Measurements from ENCODE around the gene TTYH3. TPM values are rescaled to one million over a fixed set of nuclear protein-coding genes. Genes with fewer than 3 reads are reported as not detected.

The TTYH3 gene
- total and polyA plus RNA-seq, 2 of the 13 experiments (the other 11 are each of a cell fraction or from before 2014, with no cell fraction given), result 26.3 to 50.0 TPM

DNA sequence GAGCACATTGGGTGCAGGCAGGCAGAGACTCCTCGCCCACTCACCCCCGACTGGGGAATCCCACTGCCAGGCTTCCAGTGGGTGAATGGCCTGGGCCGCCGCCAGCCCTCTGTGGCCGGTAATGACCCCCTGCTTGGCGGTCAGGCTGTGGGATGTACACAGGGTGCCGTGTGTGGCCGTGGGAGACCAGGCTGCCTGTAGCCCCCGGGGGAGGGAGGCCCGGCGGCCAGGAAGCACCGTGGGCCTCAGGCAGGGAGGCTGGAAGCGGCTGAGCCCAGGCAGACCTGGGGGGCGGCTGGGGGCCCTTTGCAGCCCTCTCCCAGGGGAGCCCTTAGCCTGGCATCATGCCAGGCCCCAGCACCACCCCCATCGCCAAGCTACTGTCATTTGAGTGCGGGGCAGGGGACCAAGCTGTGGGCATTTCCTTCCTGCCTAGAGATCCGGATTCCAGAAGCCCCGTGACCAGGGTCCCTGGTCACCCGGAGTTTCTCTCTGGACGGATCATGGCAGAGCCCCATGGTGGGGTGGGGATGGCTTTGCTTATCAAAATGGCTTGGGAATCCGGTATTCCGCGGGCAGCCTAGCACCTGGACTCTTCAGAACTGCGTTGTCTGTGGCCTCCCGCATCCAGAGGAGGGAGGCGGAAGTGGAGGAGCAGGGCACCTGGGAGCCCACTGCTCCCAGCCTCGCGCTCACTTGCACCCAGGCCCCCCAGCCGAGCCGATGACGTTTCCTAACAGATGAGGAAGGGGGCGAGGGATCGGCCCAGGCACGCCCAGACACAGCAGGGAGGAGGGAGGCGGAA is 1.1 kb downstream of the TTYH3 start (continued):
- TF ChIP-seq, protein P1, sequence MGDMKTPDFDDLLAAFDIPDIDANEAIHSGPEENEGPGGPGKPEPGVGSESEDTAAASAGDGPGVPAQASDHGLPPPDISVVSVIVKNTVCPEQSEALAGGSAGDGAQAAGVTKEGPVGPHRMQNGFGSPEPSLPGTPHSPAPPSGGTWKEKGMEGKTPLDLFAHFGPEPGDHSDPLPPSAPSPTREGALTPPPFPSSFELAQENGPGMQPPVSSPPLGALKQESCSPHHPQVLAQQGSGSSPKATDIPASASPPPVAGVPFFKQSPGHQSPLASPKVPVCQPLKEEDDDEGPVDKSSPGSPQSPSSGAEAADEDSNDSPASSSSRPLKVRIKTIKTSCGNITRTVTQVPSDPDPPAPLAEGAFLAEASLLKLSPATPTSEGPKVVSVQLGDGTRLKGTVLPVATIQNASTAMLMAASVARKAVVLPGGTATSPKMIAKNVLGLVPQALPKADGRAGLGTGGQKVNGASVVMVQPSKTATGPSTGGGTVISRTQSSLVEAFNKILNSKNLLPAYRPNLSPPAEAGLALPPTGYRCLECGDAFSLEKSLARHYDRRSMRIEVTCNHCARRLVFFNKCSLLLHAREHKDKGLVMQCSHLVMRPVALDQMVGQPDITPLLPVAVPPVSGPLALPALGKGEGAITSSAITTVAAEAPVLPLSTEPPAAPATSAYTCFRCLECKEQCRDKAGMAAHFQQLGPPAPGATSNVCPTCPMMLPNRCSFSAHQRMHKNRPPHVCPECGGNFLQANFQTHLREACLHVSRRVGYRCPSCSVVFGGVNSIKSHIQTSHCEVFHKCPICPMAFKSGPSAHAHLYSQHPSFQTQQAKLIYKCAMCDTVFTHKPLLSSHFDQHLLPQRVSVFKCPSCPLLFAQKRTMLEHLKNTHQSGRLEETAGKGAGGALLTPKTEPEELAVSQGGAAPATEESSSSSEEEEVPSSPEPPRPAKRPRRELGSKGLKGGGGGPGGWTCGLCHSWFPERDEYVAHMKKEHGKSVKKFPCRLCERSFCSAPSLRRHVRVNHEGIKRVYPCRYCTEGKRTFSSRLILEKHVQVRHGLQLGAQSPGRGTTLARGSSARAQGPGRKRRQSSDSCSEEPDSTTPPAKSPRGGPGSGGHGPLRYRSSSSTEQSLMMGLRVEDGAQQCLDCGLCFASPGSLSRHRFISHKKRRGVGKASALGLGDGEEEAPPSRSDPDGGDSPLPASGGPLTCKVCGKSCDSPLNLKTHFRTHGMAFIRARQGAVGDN (CRISPR knock-in tag; IDR thresholded peaks at IDR 0.05), result peak; percentile 78
- TF ChIP-seq, protein P2, sequence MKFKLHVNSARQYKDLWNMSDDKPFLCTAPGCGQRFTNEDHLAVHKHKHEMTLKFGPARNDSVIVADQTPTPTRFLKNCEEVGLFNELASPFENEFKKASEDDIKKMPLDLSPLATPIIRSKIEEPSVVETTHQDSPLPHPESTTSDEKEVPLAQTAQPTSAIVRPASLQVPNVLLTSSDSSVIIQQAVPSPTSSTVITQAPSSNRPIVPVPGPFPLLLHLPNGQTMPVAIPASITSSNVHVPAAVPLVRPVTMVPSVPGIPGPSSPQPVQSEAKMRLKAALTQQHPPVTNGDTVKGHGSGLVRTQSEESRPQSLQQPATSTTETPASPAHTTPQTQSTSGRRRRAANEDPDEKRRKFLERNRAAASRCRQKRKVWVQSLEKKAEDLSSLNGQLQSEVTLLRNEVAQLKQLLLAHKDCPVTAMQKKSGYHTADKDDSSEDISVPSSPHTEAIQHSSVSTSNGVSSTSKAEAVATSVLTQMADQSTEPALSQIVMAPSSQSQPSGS (CRISPR knock-in tag; IDR thresholded peaks at IDR 0.05), result no peak
- 0 out of 2 replicates have a peak, but pooled peaks have one; percentile 54 for TF ChIP-seq TAF1 (CRISPR knock-in tag; IDR thresholded peaks at IDR 0.05)
- 0 out of 2 replicates have a peak, but pooled peaks have one; percentile 48 for TF ChIP-seq ZNF564 (CRISPR knock-in tag; IDR thresholded peaks at IDR 0.05)
- TF ChIP-seq GABPA (IDR thresholded peaks at IDR 0.05; ENCODE audit: low read depth, low read length), result no peak
- peak; percentile 26; the same call in 1 of the 2 replicates for TF ChIP-seq GABPA (CRISPR knock-in tag; IDR thresholded peaks at IDR 0.05; ENCODE audit: low read depth)
- TF ChIP-seq GABPB1 (CRISPR knock-in tag; IDR thresholded peaks at IDR 0.05), result peak; percentile 40
- 0 out of 2 replicates have a peak, but pooled peaks have one; percentile 39 for TF ChIP-seq CCDC6 (CRISPR knock-in tag; IDR thresholded peaks at IDR 0.05)
- no peak for TF ChIP-seq TAF15 (IDR thresholded peaks at IDR 0.05; ENCODE audit: low read depth, low read length, poor library complexity, severe bottlenecking)
- TF ChIP-seq HNRNPL (IDR thresholded peaks at IDR 0.05; ENCODE audit: low read depth, low read length), result peak; percentile 70; the same call in 1 of the 2 replicates
- no peak for TF ChIP-seq NFKBIZ (CRISPR knock-in tag; IDR thresholded peaks at IDR 0.05)
- TF ChIP-seq LCORL (IDR thresholded peaks at IDR 0.05), result peak; percentile 70; the same call in 1 of the 2 replicates
- peak; percentile 49 for TF ChIP-seq LCORL (CRISPR knock-in tag; IDR thresholded peaks at IDR 0.05)
- 0 out of 2 replicates have a peak, but pooled peaks have one; percentile 17 for TF ChIP-seq ZNF557 (CRISPR knock-in tag; IDR thresholded peaks at IDR 0.05)
- TF ChIP-seq TEAD3 (CRISPR knock-in tag; optimal IDR thresholded peaks at IDR 0.05; ENCODE audit: borderline replicate concordance), result peak; percentile 19
- TF ChIP-seq ZNF563 (CRISPR knock-in tag; IDR thresholded peaks at IDR 0.05), result peak; percentile 77; the same call in 1 of the 2 replicates
- no peak for TF ChIP-seq SNRNP70 (IDR thresholded peaks at IDR 0.05; ENCODE audit: low read depth, low read length)
- TF ChIP-seq ZNF224 (CRISPR knock-in tag; IDR thresholded peaks at IDR 0.05), result no peak
- TF ChIP-seq, protein P3, sequence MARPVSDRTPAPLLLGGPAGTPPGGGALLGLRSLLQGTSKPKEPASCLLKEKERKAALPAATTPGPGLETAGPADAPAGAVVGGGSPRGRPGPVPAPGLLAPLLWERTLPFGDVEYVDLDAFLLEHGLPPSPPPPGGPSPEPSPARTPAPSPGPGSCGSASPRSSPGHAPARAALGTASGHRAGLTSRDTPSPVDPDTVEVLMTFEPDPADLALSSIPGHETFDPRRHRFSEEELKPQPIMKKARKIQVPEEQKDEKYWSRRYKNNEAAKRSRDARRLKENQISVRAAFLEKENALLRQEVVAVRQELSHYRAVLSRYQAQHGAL (CRISPR knock-in tag; IDR thresholded peaks at IDR 0.05; ENCODE audit: not compliant biosample characterization), result peak; percentile 53
- TF ChIP-seq, protein P4, sequence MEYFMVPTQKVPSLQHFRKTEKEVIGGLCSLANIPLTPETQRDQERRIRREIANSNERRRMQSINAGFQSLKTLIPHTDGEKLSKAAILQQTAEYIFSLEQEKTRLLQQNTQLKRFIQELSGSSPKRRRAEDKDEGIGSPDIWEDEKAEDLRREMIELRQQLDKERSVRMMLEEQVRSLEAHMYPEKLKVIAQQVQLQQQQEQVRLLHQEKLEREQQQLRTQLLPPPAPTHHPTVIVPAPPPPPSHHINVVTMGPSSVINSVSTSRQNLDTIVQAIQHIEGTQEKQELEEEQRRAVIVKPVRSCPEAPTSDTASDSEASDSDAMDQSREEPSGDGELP (IDR thresholded peaks at IDR 0.05; ENCODE audit: borderline replicate concordance, low read depth), result peak; percentile 47; the same call in 1 of the 2 replicates
- no peak for TF ChIP-seq SIN3B (IDR thresholded peaks at IDR 0.05; ENCODE audit: low read length)
- TF ChIP-seq, protein P5, sequence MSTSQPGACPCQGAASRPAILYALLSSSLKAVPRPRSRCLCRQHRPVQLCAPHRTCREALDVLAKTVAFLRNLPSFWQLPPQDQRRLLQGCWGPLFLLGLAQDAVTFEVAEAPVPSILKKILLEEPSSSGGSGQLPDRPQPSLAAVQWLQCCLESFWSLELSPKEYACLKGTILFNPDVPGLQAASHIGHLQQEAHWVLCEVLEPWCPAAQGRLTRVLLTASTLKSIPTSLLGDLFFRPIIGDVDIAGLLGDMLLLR (CRISPR knock-in tag; IDR thresholded peaks at IDR 0.05), result 0 out of 2 replicates have a peak, but pooled peaks have one; percentile 57
- 0 out of 2 replicates have a peak, but pooled peaks have one; percentile 7 for TF ChIP-seq ZNF891 (CRISPR knock-in tag; IDR thresholded peaks at IDR 0.05)

Measured in HepG2 (cell line).